ENCODE measurements around the gene SORCS3.

The SORCS3 gene

GRCh38 chr10:104622598-104623209 is 18.4 kb upstream of the SORCS3 start:
- Histone ChIP-seq H3K4me3 (ENCODE audit: low read depth in 1 of 2, low read length in 2 of 2) (no peak overlapping the region), H3K4me1 (ENCODE audit: control insufficient read depth in 1 of 2, insufficient read depth in 2 of 2, low read length in 2 of 2) (no peaks in the 10 kb centered on the region), H3K27me3 (ENCODE audit: control insufficient read depth in 1 of 2, insufficient read depth in 2 of 2, low read length in 2 of 2) (peaks cover 0 to 4% of the 10 kb centered on the region in 2 donors), H3K9me3 (ENCODE audit: control insufficient read depth in 1 of 2, low read length in 2 of 2) (no peaks in the 10 kb centered on the region), H3K36me3 (ENCODE audit: control insufficient read depth in 1 of 2, insufficient read depth in 2 of 2, low read length in 2 of 2) (no peaks in the 10 kb centered on the region), H3K9ac (ENCODE audit: low read depth in 1 of 2, low read length in 2 of 2) (no peak overlapping the region), H3K27ac (ENCODE audit: low read depth, low read length) (no peak overlapping the region)

GRCh38 chr10:104630731-104631130 is 10.4 kb upstream of the SORCS3 start:
- Histone ChIP-seq H3K9me3 (ENCODE audit: control insufficient read depth in 1 of 2, low read length in 2 of 2) (no peaks in the 10 kb centered on the region), H3K4me3 (ENCODE audit: low read depth in 1 of 2, low read length in 2 of 2) (no peak overlapping the region), H3K9ac (ENCODE audit: low read depth in 1 of 2, low read length in 2 of 2) (no peak overlapping the region), H3K36me3 (ENCODE audit: control insufficient read depth in 1 of 2, insufficient read depth in 2 of 2, low read length in 2 of 2) (no peaks in the 10 kb centered on the region), H3K27me3 (ENCODE audit: control insufficient read depth in 1 of 2, insufficient read depth in 2 of 2, low read length in 2 of 2) (peaks cover 3% of the 10 kb centered on the region in 2 donors), H3K27ac (ENCODE audit: low read depth, low read length) (no peak overlapping the region), H3K4me1 (ENCODE audit: control insufficient read depth in 1 of 2, insufficient read depth in 2 of 2, low read length in 2 of 2) (no peaks in the 10 kb centered on the region)

- Histone ChIP-seq H3K9ac (ENCODE audit: low read depth in 1 of 2, low read length in 2 of 2) (no peak overlapping the region), H3K27me3 (ENCODE audit: control insufficient read depth in 1 of 2, insufficient read depth in 2 of 2, low read length in 2 of 2) (peaks cover 3 to 5% of the 10 kb centered on the region in 2 donors), H3K27ac (ENCODE audit: low read depth, low read length) (no peak overlapping the region), H3K4me3 (ENCODE audit: low read depth in 1 of 2, low read length in 2 of 2) (no peak overlapping the region), H3K36me3 (ENCODE audit: control insufficient read depth in 1 of 2, insufficient read depth in 2 of 2, low read length in 2 of 2) (no peaks in the 10 kb centered on the region), H3K9me3 (ENCODE audit: control insufficient read depth in 1 of 2, low read length in 2 of 2) (no peaks in the 10 kb centered on the region), H3K4me1 (ENCODE audit: control insufficient read depth in 1 of 2, insufficient read depth in 2 of 2, low read length in 2 of 2) (no peaks in the 10 kb centered on the region)
These were observed 9.1 kb upstream of the SORCS3 start for GRCh38 chr10:104631946-104632345.

GRCh38 chr10:104638861-104639589 is 2.1 kb upstream of the SORCS3 start:
- H3K27ac ChIP-seq (ENCODE audit: low read depth, low read length): no peak overlapping the region
- no peak overlapping the region for H3K9ac ChIP-seq (ENCODE audit: low read depth in 1 of 2, low read length in 2 of 2)
- peaks cover 19 to 40% of the 10 kb centered on the region in 2 donors for H3K27me3 ChIP-seq (ENCODE audit: control insufficient read depth in 1 of 2, insufficient read depth in 2 of 2, low read length in 2 of 2)
- H3K9me3 ChIP-seq (ENCODE audit: control insufficient read depth in 1 of 2, low read length in 2 of 2): no peaks in the 10 kb centered on the region
- H3K4me3 ChIP-seq (ENCODE audit: low read depth in 1 of 2, low read length in 2 of 2): no peak overlapping the region
- peaks cover 0 to 4% of the 10 kb centered on the region in 2 donors for H3K4me1 ChIP-seq (ENCODE audit: control insufficient read depth in 1 of 2, insufficient read depth in 2 of 2, low read length in 2 of 2)
- H3K36me3 ChIP-seq (ENCODE audit: control insufficient read depth in 1 of 2, insufficient read depth in 2 of 2, low read length in 2 of 2): no peaks in the 10 kb centered on the region

GRCh38 chr10:104639590-104640338 is 1.3 kb upstream of the SORCS3 start:
- Histone ChIP-seq H3K4me1 (ENCODE audit: control insufficient read depth in 1 of 2, insufficient read depth in 2 of 2, low read length in 2 of 2) (peaks cover 0 to 4% of the 10 kb centered on the region in 2 donors), H3K9me3 (ENCODE audit: control insufficient read depth in 1 of 2, low read length in 2 of 2) (no peaks in the 10 kb centered on the region), H3K27me3 (ENCODE audit: control insufficient read depth in 1 of 2, insufficient read depth in 2 of 2, low read length in 2 of 2) (peaks cover 16 to 40% of the 10 kb centered on the region in 2 donors), H3K36me3 (ENCODE audit: control insufficient read depth in 1 of 2, insufficient read depth in 2 of 2, low read length in 2 of 2) (no peaks in the 10 kb centered on the region), H3K4me3 (ENCODE audit: low read depth in 1 of 2, low read length in 2 of 2) (no peak overlapping the region), H3K9ac (ENCODE audit: low read depth in 1 of 2, low read length in 2 of 2) (no peak overlapping the region), H3K27ac (ENCODE audit: low read depth, low read length) (no peak overlapping the region)

GRCh38 chr10:104640339-104641186 is 527 bp upstream of the SORCS3 start:
- no peak overlapping the region for H3K27ac ChIP-seq (ENCODE audit: low read depth, low read length)
- H3K4me1 ChIP-seq (ENCODE audit: control insufficient read depth in 1 of 2, insufficient read depth in 2 of 2, low read length in 2 of 2): peaks cover 0 to 4% of the 10 kb centered on the region in 2 donors
- H3K36me3 ChIP-seq (ENCODE audit: control insufficient read depth in 1 of 2, insufficient read depth in 2 of 2, low read length in 2 of 2): no peaks in the 10 kb centered on the region
- H3K9ac ChIP-seq (ENCODE audit: low read depth in 1 of 2, low read length in 2 of 2): no peak overlapping the region
- H3K9me3 ChIP-seq (ENCODE audit: control insufficient read depth in 1 of 2, low read length in 2 of 2): no peaks in the 10 kb centered on the region
- no peak overlapping the region for H3K4me3 ChIP-seq (ENCODE audit: low read depth in 1 of 2, low read length in 2 of 2)
- peaks cover 16 to 40% of the 10 kb centered on the region in 2 donors for H3K27me3 ChIP-seq (ENCODE audit: control insufficient read depth in 1 of 2, insufficient read depth in 2 of 2, low read length in 2 of 2)

GRCh38 chr10:104641937-104642657 is 1.0 kb downstream of the SORCS3 start:
- H3K27me3 ChIP-seq (ENCODE audit: control insufficient read depth in 1 of 2, insufficient read depth in 2 of 2, low read length in 2 of 2): peaks cover 14 to 40% of the 10 kb centered on the region in 2 donors
- no peak overlapping the region for H3K9ac ChIP-seq (ENCODE audit: low read depth in 1 of 2, low read length in 2 of 2)
- H3K9me3 ChIP-seq (ENCODE audit: control insufficient read depth in 1 of 2, low read length in 2 of 2): no peaks in the 10 kb centered on the region

GRCh38 chr10:104642658-104643302 is 1.7 kb downstream of the SORCS3 start:
- H3K9me3 ChIP-seq (ENCODE audit: control insufficient read depth in 1 of 2, low read length in 2 of 2): no peaks in the 10 kb centered on the region
- peaks cover 0 to 4% of the 10 kb centered on the region in 2 donors for H3K4me1 ChIP-seq (ENCODE audit: control insufficient read depth in 1 of 2, insufficient read depth in 2 of 2, low read length in 2 of 2)
- H3K36me3 ChIP-seq (ENCODE audit: control insufficient read depth in 1 of 2, insufficient read depth in 2 of 2, low read length in 2 of 2): no peaks in the 10 kb centered on the region
- H3K4me3 ChIP-seq (ENCODE audit: low read depth in 1 of 2, low read length in 2 of 2): no peak overlapping the region
- H3K9ac ChIP-seq (ENCODE audit: low read depth in 1 of 2, low read length in 2 of 2): no peak overlapping the region
- no peak overlapping the region for H3K27ac ChIP-seq (ENCODE audit: low read depth, low read length)
- H3K27me3 ChIP-seq (ENCODE audit: control insufficient read depth in 1 of 2, insufficient read depth in 2 of 2, low read length in 2 of 2): peaks cover 13 to 40% of the 10 kb centered on the region in 2 donors

More at GRCh38 chr10:104641937-104642657, 1.0 kb downstream of the SORCS3 start:
- H3K36me3 ChIP-seq (ENCODE audit: control insufficient read depth in 1 of 2, insufficient read depth in 2 of 2, low read length in 2 of 2): no peaks in the 10 kb centered on the region
- peaks cover 0 to 4% of the 10 kb centered on the region in 2 donors for H3K4me1 ChIP-seq (ENCODE audit: control insufficient read depth in 1 of 2, insufficient read depth in 2 of 2, low read length in 2 of 2)
- H3K27ac ChIP-seq (ENCODE audit: low read depth, low read length): no peak overlapping the region
- H3K4me3 ChIP-seq (ENCODE audit: low read depth in 1 of 2, low read length in 2 of 2): no peak overlapping the region

GRCh38 chr10:104643303-104643663 is 2.2 kb downstream of the SORCS3 start:
- H3K4me3 ChIP-seq (ENCODE audit: low read depth in 1 of 2, low read length in 2 of 2): no peak overlapping the region
- no peak overlapping the region for H3K27ac ChIP-seq (ENCODE audit: low read depth, low read length)
- no peak overlapping the region for H3K9ac ChIP-seq (ENCODE audit: low read depth in 1 of 2, low read length in 2 of 2)
- no peaks in the 10 kb centered on the region for H3K9me3 ChIP-seq (ENCODE audit: control insufficient read depth in 1 of 2, low read length in 2 of 2)
- H3K27me3 ChIP-seq (ENCODE audit: control insufficient read depth in 1 of 2, insufficient read depth in 2 of 2, low read length in 2 of 2): peaks cover 9 to 40% of the 10 kb centered on the region in 2 donors
- H3K36me3 ChIP-seq (ENCODE audit: control insufficient read depth in 1 of 2, insufficient read depth in 2 of 2, low read length in 2 of 2): no peaks in the 10 kb centered on the region
- H3K4me1 ChIP-seq (ENCODE audit: control insufficient read depth in 1 of 2, insufficient read depth in 2 of 2, low read length in 2 of 2): peaks cover 0 to 4% of the 10 kb centered on the region in 2 donors

All from duodenal mucosa (tissue), 2 donors.